Colonic mucosa (tissue), 4 donors: Measurements from ENCODE around the gene CSNK1A1. TPM values are rescaled to one million over a fixed set of nuclear protein-coding genes. Genes with fewer than 3 reads are reported as not detected.

ENCODE experiments used
- DNase-seq: peaks from one replicate; pipeline ENCODE4 v3.0.0-alpha.2; 2020
- H3K27ac ChIP-seq: fragments of 200-600 bp; one replicate; pipeline ENCODE4 v1.8.0; 2021
- H3K27me3 ChIP-seq: fragments of 200-600 bp; one replicate; pipeline ENCODE4 v1.8.0; 2021
- H3K36me3 ChIP-seq: fragments of 200-600 bp; one replicate; pipeline ENCODE4 v1.8.0; 2021
- H3K4me1 ChIP-seq: fragments of 200-600 bp; one replicate; pipeline ENCODE4 v1.8.0; 2021; ENCODE audit warnings: mild to moderate bottlenecking
- H3K4me3 ChIP-seq: fragments of 200-600 bp; one replicate; pipeline ENCODE4 v1.8.0; 2021
- H3K9ac ChIP-seq, 2 donors: one replicate each; pipeline ENCODE4 v1.7.0; 2013; ENCODE audit warnings: control low read depth in 2 of 2, low read depth in 2 of 2, low read length in 2 of 2
- H3K9me3 ChIP-seq: fragments of 200-600 bp; one replicate; pipeline ENCODE4 v1.8.0; 2021
- intact Hi-C: fragments of 100-400 bp; cut with DNase I; formaldehyde crosslinking; loops from one replicate; pipeline ENCODE4 v1.14.1; 2022
- total RNA-seq, 2 donors: library from RNA; stranded (reverse); fragmentation: NEBNext Ultra II Directional in 1 of 2; extraction: Animal tissue kit (Norgen Biotek cat#: 25700) in 1 of 2; gene quantifications; one replicate each; pipeline ENCODE4 v1.2.1, GENCODE V29; 2021
- TF ChIP-seq, protein P1 (sequence below): fragments of 200-600 bp; IDR thresholded peaks from one replicate; pipeline ENCODE4 v1.8.0; 2022; ENCODE audit warnings: antibody characterized with exemption, mild to moderate bottlenecking
- donor health status: healthy.
- donor health status: DM: no; HTN: no; CAD: no.
- donor health status: DM: no; HTN: no; CAD: no.

The CSNK1A1 gene
- total RNA-seq, 2 donors from 2014 or later, result 248 to 257 TPM

DNA sequence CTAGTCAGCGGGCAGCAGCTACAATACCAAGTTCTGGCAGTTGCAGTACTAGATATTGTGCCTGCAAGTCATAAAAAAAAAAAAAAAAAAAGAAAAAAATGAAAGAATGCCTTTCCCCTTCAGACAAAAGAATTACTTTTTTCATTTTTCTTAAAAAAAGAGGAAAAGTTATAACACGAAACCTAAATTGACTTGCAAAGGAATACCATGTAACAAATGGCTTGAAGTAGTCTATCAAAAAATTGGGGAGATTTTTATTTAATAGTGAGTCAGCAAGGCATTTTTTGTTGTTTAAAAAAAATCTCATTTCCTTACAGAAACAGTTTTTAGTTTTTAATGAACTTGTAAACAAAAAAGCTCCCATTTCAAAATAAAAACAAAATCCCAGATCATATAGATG, 55.6 kb downstream of the CSNK1A1 start:
- Histone ChIP-seq H3K9me3 (no peaks in the 10 kb centered on the region), H3K9ac (no peak overlapping the region), H3K36me3 (no peaks in the 10 kb centered on the region), H3K27me3 (no peaks in the 10 kb centered on the region), H3K27ac (no peak overlapping the region), H3K4me3 (no peak overlapping the region), H3K4me1 (no peaks in the 10 kb centered on the region)
- no peak for DNase-seq
- intact Hi-C loops, result loop anchor here (5.0 kb wide), 1 partner anchor 52 kb away; no protein-coding TSS in a partner anchor
- TF ChIP-seq, protein P1, sequence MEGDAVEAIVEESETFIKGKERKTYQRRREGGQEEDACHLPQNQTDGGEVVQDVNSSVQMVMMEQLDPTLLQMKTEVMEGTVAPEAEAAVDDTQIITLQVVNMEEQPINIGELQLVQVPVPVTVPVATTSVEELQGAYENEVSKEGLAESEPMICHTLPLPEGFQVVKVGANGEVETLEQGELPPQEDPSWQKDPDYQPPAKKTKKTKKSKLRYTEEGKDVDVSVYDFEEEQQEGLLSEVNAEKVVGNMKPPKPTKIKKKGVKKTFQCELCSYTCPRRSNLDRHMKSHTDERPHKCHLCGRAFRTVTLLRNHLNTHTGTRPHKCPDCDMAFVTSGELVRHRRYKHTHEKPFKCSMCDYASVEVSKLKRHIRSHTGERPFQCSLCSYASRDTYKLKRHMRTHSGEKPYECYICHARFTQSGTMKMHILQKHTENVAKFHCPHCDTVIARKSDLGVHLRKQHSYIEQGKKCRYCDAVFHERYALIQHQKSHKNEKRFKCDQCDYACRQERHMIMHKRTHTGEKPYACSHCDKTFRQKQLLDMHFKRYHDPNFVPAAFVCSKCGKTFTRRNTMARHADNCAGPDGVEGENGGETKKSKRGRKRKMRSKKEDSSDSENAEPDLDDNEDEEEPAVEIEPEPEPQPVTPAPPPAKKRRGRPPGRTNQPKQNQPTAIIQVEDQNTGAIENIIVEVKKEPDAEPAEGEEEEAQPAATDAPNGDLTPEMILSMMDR, result no peak

DNA sequence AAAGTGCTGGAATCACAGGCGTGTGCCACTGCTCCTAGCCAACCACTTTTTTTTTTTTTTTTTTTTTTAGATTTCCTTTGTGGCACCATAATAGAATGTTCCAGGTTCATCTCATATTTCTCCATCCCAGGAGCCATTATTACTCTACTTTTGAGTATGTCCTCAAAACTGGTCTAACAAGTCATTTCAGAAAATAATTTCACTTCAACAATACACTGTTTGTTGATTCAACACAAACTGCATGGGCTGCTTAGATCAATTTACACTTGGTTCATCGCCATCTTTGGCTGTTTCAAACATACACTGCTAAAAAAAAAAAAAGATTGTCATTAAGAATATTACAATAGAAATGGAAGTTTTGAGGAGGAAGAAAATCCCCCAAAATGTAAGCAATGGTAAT, 57.9 kb downstream of the CSNK1A1 start:
- no peaks in the 10 kb centered on the region for H3K27me3 ChIP-seq
- intact Hi-C loops, result no loop called here
- H3K4me1 ChIP-seq, result peaks cover 3% of the 10 kb centered on the region
- no peak overlapping the region for H3K9ac ChIP-seq
- H3K4me3 ChIP-seq, result no peak overlapping the region
- no peaks in the 10 kb centered on the region for H3K36me3 ChIP-seq
- no peaks in the 10 kb centered on the region for H3K9me3 ChIP-seq
- no peak overlapping the region for H3K27ac ChIP-seq
- TF ChIP-seq, protein P1, result no peak
- DNase-seq, result no peak

DNA sequence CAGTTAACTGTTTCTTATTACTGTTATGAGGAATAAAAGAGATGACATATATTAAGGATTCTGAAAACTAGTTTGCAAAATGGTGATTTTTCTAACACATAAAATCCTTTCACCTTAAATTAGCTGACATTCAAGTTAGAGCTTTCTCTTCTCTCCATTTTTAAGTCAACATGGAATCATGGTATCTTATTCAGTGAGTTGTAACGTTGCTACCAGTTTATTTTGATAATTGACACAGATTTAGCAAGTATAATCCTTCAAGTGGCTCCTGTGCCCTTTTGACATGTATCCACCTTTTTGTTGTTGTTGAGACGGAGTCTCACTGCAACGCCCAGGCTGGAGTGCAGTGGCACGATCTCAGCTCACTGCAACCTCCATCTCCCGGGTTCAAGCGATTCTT, 58.5 kb downstream of the CSNK1A1 start:
- TF ChIP-seq, protein P1, result no peak

DNA sequence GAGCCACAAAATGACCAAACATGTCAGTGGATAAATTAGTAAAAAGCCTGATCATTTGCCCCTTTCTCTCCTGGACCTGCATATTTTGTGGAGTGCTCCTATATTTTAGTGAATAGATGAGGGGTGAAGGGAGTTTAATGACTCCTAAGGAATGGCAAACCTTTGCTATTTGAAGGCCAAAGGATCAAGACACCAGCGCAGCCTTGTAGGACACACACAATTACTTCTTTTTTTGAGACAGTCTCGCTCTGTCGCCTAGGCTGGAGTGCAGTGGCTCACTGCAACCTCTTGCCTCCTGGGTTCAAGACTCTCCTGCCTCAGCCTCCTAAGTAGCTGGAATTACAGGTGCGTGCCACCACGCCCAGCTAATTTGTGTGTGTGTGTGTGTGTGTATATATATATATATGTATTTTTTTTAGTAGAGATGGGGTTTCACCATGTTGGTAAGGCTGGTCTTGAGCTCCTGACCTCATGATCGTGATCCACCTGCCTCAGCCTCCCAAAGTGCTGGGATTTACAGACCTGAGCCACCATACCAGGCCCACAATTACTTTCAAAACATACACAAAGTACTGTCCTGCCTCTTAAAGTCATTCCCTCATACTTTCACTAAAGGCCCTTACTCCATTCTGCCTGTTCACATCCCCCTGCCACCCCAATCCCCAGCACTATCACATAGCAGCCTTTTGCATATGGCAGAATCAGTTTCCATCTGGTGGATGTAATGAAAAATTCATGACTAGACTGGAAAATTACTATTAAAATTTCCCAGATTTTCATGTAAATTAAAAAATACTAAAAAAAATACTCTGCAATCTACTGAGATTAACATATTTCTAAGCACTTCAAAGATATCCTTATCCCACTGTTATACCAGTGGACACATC, 60.4 kb downstream of the CSNK1A1 start:
- no peak for DNase-seq
- Histone ChIP-seq H3K27me3 (no peaks in the 10 kb centered on the region), H3K4me1 (peaks cover 12% of the 10 kb centered on the region), H3K9me3 (no peaks in the 10 kb centered on the region), H3K4me3 (no peak overlapping the region), H3K36me3 (no peaks in the 10 kb centered on the region), H3K27ac (no peak overlapping the region), H3K9ac (no peak overlapping the region)
- intact Hi-C loops, result no loop called here
- TF ChIP-seq, protein P1, result no peak

More for the DNA sequence above, 58.5 kb downstream of the CSNK1A1 start:
- Histone ChIP-seq H3K27me3 (no peaks in the 10 kb centered on the region), H3K4me1 (peaks cover 3% of the 10 kb centered on the region), H3K27ac (no peak overlapping the region), H3K36me3 (no peaks in the 10 kb centered on the region), H3K9me3 (no peaks in the 10 kb centered on the region), H3K9ac (no peak overlapping the region), H3K4me3 (no peak overlapping the region)
- no peak for DNase-seq
- intact Hi-C loops, result no loop called here

DNA sequence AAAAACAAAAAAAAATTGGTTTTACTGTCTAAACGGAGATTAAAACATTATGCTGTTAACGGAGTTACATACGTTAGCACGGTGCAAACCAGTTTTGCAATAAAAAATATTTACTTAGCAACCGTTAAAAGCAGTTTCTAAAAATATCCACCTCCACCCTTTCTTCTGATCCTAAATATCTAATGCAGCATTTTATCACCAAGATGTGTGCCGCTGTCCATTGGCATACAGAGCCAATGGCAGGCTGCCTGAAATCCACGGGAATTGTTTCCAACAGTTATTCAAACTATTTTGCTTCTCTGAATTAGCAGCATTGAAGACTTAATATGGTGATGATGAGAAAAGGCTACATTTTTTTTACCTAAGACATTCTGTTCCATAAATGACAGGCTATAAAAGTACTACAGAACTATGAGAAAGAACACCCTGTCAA, 61.6 kb downstream of the CSNK1A1 start:
- intact Hi-C loops, result loop anchor here (5.0 kb wide), 1 partner anchor 42 kb away; no protein-coding TSS in a partner anchor
- no peak overlapping the region for H3K4me3 ChIP-seq
- H3K36me3 ChIP-seq, result no peaks in the 10 kb centered on the region
- peak overlapping the region in 1 of 2 donors; percentile 5 for H3K9ac ChIP-seq
- TF ChIP-seq, protein P1, result no peak
- no peaks in the 10 kb centered on the region for H3K27me3 ChIP-seq
- peaks cover 12% of the 10 kb centered on the region for H3K4me1 ChIP-seq
- no peak overlapping the region for H3K27ac ChIP-seq
- H3K9me3 ChIP-seq, result no peaks in the 10 kb centered on the region
- DNase-seq, result no peak
